HUES48 (cell line): ENCODE results near the gene PLD3.

Source experiments
- H3K27ac ChIP-seq: one replicate; pipeline ENCODE4 v1.7.0; 2013; ENCODE audit warnings: low read depth, low read length, inconsistent platforms
- H3K27me3 ChIP-seq: 2 replicates; pipeline ENCODE4 v1.6.1; 2013; ENCODE audit warnings: mild to moderate bottlenecking, low read length; ENCODE audit not compliant: control insufficient read depth, insufficient read depth
- H3K36me3 ChIP-seq: 2 replicates; pipeline ENCODE4 v1.6.1; 2013; ENCODE audit warnings: low read length; ENCODE audit not compliant: control insufficient read depth, insufficient read depth
- H3K4me1 ChIP-seq: 2 replicates; pipeline ENCODE4 v1.6.1; 2013; ENCODE audit warnings: mild to moderate bottlenecking, low read length; ENCODE audit not compliant: control insufficient read depth, insufficient read depth
- H3K4me3 ChIP-seq: 2 replicates; pipeline ENCODE4 v1.5.1; 2013; ENCODE audit warnings: mild to moderate bottlenecking, low read depth, low read length
- H3K9ac ChIP-seq: 2 replicates; pipeline ENCODE4 v1.6.1; 2013; ENCODE audit warnings: mild to moderate bottlenecking, low read depth, low read length, moderate library complexity
- H3K9me3 ChIP-seq: 2 replicates; pipeline ENCODE4 v1.6.1; 2013; ENCODE audit warnings: low read length; ENCODE audit not compliant: control insufficient read depth, insufficient read depth

The PLD3 gene

DNA sequence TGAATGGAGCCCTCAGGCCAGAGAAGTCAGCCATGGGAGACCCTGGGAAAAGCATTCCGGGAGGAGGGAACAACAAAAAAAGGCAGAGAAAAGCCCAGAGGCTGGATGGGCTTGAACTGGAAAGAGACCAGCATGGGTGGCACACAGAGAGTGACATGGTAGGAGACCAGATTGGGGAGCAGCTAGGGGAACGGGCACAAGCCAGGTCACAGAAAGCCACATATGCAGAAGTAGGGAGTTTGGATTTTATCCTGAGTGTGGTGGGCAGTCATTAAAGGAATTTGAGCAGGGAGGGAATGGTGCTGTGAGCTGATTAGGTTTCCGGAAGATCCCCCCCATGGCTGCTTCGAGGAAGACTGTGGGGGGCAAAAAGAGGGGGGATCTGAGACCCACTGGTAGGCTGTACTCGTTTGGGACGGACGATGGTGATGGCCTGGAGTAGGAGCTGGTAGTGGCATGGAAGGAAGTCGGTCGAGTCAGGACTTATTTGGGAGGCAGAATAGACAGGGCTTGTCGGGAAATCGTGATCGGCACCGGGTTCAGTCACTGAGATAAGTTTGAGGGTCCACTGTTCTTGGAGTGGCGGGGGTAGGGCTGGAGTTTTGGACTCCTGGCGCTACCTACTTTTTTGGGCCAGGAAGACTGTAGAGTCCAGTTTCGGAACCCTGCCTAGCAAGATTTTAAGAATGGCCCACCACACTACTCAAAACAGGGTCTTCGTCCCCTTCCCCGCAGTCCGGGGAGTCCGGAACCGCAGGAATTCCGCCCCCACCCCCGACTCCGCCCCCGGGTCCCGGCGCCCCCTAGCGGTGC, 76.3 kb downstream of the PLD3 start:
- peaks cover 8% of the 10 kb centered on the region; the same call in 1 of the 2 replicates for H3K4me1 ChIP-seq
- H3K27me3 ChIP-seq = no peaks in the 10 kb centered on the region
- H3K4me3 ChIP-seq = peak overlapping the region; percentile 83
- peak overlapping the region; percentile 98 for H3K27ac ChIP-seq
- H3K9me3 ChIP-seq = no peaks in the 10 kb centered on the region
- H3K36me3 ChIP-seq = peaks cover 10% of the 10 kb centered on the region
- peak overlapping the region; percentile 53 for H3K9ac ChIP-seq

DNA sequence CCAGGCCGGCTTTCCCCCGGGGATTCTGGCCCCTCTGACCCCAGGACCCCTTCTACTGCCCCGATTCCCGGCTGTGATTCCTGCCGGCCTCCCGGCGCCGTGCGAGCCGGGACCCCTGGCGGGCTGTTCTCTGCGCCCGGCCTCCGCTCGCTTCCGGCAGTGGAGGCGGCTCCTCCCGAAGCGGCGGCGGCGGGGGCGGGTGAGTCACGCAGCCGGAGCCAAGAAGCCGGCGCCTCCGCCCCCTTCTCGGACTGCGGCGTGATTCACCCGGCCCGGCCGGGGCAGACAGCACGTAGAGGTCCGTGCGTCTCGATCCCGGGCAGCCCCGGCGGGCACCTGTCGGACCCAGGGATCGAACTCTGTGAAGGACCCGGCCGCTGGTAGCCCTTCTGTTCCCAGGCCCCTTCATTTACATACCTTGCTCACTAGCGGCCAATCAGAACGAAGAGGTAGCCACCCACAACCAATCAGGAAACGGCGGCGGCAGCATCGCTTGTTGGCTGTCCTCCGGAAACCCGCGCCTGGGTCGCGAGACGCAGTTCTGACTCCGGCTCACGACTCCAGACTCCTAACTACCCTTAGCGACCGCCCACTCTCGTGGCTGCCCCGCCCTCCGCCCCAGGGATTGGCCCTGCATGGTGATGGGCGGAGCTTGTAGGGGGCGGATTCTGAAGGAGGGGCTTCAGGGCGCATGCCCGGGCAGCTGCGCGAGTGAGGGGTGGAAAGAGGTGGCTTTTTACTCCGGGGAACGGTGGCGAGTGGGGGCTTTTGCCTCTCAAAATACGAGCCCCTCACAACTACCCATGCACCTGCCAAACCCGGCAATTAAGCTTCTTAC, 77.2 kb downstream of the PLD3 start, which contains the start of gene SERTAD1:
SERTAD1 (minus strand) TSS at position 543 of the 838 bp plus-strand sequence. CDS start 2,446 bp downstream, outside the sequence.
- H3K27me3 ChIP-seq = no peaks in the 10 kb centered on the region
- H3K9me3 ChIP-seq = no peaks in the 10 kb centered on the region
- H3K4me3 ChIP-seq = peak within 1 kb of the TSS; percentile 83
- H3K4me1 ChIP-seq = peaks cover 8% of the 10 kb centered on the region; the same call in 1 of the 2 replicates
- peaks cover 10% of the 10 kb centered on the region for H3K36me3 ChIP-seq
- peak within 1 kb of the TSS; percentile 80 for H3K9ac ChIP-seq
- H3K27ac ChIP-seq = peak within 1 kb of the TSS; percentile 98
